Measurements from ENCODE around the gene RCSD1.

The RCSD1 gene

DNA sequence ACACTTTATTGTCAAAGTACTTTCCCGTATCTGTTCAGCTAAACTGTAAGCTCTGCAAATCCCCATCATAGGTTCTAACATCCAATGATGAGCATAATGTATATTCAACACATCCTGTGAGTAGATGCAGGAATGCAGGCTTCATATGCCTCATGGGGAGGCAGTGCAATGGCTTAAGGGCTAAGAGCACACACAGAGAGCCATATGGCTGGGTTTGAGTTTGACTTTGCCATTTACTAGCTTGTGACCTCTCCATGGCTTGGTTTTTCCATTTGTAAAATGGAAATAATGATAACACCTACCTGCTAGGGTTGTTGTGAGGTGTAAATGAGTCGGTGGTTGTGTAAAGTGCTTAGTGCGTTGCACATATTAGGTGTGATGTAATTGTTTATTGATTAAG is 13.4 kb downstream of the RCSD1 start:
- no peak for DNase-seq (ENCODE audit: low read depth, low spot score)

DNA sequence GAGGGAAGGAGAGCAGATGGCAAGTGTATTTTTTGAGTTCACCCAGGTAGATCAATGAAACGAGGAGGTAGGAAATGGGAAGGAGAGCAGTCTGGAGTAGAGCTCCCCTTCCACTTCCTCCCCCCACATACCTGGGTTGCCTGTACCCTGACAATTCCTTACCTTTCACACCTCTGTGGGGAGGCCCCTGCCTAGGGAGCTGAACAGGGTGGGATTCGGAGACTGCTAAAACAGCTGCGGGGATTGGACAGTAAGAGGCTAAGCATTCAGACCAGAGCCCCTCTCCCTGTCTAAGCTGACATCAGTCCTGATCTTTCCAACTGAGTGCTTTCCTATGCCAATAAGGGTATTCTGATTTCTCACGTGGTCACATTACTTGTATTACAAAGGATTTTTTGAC is 14.5 kb downstream of the RCSD1 start:
- no peak for DNase-seq (ENCODE audit: low read depth, low spot score)

DNA sequence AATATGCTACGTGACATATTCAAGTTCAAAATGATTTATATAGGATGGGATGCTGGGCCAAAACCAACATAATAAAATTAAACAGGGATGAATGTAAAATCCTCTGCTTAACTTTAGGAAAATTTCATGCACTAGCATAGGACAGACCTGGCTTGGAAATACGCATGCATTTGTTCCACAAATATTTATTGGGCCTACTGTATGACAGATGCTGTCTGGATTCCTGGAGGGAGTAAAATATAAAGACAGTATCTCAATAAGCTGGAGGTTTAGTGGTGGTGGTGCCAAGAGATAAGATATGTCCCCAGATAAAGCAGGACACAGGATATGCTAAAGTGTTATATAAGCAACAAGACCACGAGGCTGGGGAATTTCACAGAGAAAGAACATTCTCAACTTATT is 15.1 kb downstream of the RCSD1 start:
- no peak for DNase-seq (ENCODE audit: low read depth, low spot score)

DNA sequence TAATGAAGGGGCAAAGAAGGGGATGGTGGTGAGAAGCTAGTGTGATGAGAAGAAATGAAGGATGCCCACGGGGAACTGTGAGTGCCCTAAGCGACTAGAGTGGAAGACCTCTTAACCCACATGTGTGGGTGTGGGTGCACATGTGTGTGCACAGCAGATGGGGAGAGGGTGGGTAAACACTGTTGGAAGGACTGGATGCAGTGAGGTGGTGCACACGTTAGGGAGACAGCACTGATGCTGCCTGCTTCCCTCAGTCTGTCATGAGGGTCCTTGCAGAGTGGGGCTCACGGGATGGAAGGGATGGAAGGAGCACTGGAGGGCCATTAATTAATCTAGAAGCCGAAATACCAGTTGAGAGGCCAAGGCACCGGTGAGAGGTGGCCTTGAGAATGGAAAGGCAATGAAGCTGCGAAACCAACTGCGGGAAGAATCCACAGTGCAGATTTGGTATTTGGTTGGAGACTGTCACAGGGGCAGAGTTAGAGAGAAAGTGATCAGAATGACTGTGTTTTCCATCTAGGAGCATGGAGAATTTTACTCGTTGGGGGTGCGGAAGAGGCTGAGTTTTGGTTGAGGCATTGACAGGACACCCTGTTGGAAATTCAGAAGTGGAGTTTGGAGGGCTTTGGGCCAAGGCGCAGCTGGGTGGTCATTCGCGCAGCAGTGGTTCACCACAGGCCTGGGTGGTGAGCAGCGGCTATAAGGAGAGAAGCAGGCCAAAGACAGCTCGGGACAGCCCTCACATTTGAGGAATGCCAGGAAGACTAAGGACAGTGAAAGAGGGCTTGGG is 15.8 kb downstream of the RCSD1 start:
- no peak for DNase-seq (ENCODE audit: low read depth, low spot score)

DNA sequence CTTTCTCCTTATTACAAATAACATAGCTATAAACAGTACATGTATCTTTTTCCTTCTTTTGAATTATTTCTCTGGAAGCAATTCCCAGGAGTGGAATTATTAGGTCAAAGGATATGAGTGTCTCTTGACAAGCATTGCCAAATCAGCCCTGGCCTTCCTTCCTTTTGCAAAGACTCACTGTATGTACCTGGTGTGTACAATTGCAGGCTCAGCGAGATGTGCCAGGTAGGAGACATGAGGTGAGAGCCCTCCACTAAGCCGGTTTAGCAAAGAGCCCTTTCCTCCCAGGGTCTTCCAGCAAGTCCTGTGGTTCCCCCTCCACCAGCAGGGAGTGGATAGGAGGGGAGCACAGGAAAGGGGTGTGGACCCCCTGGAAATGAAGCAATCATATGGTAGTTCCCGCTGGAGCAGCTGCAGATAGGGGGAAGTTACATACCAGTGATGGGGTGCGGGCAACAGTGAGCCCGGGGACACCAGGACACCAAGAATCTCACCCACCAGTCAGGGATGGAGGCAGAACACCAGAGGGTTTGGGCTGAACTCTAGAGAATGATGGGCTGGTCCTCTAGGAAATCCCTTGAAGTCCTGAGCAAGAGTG is 18.3 kb downstream of the RCSD1 start:
- DNase-seq (ENCODE audit: low read depth, low spot score): no peak

DNA sequence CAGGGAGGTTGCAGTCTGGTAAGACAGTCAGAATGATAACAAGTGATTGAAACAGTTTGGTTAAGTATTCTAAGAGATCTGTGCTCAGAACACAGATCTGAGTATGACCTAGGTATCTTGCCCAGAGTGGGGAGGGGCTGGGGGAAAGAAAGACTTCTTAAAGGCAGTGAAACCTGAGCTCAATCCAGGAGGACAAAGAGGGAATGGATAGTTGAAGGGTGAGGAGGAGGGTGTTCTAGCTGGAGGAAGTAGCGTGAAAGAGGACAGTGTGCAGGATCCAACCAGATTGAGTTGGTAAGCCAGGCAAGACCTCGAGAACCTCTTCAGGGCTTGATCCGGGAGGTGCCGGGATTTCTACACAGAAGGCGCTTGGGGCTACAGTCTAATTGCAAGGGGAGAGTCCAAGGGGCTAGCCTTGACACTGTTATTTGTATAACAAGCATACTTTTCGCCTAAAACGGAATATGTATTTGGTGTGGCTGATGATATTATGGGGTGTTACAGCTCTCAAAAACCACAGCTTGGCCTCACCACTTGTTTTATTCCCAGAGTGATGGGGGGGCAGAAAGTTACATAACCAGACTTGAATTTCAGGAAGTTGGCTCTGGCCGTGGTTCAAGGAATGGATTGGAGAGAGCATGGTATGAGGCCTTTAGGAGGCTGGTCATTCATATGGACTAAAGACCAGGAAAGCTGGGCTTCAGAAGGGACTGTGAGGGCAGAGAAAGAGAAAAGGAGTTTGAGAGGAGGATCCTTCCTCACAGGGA is 19.1 kb downstream of the RCSD1 start:
- DNase-seq (ENCODE audit: low read depth, low spot score): no peak

DNA sequence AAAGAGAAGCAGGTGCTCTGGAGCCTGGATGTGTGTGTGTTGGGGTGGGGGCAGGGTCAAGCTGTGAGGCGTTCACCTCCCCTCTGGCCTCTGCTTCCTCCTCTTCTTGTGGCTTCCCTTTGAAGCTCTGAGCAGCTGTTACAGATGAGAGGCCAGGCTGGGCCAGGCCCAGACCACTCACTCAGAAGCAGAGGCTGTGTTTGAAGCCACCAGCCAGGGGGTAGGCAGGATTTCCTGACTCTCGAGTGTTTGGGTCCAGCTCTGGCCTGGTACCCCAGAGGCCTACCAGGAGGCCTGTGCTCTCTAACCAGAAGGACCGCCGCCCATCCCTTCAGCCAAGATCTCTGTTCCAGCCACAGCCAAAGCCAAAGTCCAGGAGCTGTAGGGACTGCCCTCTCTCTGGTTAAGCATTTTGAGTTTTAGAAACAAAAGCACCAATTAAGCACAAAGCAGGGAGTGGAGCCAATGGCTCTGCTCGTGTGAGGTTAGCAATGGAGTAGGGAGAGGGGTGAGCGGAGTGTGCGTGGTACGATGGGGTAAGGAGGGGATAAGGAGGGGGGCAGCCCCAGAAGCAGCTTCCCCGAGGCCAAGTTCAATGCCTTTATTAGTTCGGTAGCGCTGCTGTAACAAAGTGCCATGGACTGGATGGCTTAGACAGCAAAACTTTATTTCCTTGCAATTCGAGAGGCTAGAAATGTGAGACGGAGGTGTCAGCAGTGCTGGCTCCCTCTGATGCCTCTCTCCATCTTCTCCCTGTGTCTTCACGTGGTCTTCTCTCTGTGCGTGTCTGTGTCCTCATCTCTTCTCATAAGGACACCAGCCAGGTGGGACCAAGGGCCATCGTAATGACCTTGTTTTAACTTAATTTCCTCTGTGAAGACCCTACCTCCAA is 20.5 kb downstream of the RCSD1 start:
- DNase-seq (ENCODE audit: low read depth, low spot score): no peak

DNA sequence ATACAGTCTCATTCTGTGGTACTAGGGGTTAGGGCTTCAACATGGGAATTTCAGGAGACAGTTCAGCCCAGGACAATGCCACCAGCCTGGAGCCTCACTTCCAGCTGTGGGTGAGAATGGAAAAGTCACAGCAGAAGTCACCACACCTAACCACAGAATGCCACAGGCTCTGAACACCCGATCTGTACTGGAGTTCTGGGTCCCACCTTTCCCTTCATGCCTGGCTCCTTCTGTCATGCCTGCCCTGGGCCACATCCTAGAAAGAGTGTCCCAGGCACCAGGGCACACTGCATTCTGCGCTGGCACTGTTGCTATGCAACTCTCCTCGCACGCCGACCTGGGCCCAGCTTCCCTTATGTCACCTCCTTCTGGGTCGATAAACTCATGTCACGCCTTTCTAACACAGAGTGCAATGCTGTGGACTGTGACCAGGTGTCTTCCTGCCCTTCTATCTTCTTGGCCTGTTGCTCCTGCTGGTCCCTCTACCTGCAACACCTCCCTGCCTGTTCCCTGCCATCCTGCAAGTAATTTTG is 21.2 kb downstream of the RCSD1 start:
- DNase-seq (ENCODE audit: low read depth, low spot score): no peak

DNA sequence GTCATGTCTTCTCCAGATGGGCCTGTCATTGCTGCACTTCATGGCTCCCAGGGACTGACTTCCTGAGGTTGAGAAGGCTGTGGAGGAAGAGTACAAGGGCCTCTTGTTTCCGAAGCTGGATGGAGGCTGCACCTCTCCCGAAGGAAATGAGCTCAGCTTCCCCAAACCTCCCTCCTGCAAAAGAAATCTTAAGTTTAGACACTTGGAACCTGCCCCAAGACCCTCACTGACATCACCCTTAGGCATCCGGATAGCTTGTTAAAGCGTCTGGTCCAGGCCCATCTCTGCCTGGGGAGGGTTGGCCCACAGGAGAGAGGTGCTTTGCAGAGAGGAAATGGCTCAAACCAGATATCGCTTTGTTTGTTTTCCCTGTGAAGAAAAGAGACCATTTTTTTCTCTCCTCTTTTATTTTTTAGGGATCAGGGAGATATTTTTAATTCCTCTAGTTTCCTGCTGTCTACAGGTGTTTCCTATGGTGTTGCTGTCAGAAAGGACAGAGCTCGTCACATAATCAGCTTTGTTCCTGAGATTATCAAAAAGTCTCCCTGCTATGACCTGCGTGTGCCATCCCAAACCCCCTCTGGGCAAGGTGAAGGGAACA is 25.0 kb downstream of the RCSD1 start:
- DNase-seq (ENCODE audit: low read depth, low spot score): no peak

DNA sequence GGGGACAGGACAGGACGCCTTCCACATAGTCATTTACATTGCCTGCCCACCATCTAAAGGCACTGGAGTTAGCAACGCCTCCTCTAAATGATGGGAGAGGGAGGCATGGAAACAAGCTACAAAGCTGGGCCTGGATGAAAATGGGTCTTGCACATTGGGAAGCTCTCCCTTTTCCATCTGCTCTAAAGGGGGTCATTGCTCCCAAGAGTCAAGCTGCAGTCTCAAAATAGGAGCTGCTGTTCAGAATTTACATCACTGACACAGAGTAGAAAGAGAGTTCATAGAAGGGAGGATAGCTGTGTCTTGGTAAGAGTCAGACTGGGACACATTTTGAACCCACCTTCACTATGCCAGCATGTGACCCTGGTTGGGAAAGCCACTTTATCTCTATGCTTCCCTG is 26.6 kb downstream of the RCSD1 start:
- no peak for DNase-seq (ENCODE audit: low read depth, low spot score)

DNA sequence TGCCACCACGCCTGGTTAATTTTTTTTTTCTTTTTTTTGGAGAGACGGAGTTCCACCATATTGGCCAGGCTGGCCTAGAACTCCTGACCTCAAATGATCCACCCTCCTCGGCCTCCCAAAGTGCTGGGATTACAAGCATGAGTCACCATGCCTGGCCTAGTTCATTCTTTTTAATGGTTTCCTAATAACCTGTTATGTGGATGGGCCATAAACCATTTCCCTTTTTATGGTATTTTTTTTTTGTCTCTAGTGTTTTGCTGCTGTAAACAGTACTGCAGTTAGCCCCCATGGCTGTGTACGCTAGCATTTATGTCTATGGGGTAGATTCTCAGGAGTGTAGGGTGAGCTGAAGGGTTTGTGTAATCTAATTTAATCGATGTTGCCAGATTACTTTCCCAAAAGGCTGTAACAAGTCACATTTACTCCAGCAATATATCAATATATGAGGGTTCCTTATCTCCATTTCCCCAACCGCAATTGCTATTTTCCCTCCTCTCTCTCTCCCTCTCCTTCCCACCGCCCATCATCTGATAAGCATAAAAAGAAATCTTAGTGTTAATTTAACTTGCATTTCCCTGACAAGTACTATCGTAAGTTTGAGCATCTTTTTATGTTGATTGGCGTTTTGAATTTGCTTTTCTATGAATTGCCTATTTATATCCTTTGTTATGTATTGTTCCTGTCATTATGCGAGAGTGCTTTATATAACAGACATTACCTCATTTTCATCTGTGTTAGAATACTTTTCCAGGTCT is 28.7 kb downstream of the RCSD1 start:
- DNase-seq (ENCODE audit: low read depth, low spot score): no peak

DNA sequence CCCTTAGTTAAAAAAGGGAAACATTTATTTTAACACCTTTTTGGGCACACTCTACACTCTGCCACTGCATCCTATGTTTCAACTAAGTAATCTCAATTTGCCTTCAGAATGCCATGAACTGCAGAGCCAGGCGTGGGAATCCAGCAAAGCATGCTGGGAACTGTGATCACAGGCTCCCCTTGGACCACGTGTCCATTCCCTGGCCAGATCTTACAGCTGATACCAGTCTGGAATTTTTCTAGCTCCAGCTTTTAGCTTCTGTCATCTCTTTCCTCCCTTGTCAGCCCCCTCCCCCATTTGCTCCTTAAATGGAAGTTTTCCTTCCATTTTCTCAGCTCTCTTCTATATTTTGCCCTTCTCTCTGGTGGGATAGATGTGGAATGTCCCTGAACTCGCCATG is 29.4 kb downstream of the RCSD1 start:
- no peak for DNase-seq (ENCODE audit: low read depth, low spot score)

DNA sequence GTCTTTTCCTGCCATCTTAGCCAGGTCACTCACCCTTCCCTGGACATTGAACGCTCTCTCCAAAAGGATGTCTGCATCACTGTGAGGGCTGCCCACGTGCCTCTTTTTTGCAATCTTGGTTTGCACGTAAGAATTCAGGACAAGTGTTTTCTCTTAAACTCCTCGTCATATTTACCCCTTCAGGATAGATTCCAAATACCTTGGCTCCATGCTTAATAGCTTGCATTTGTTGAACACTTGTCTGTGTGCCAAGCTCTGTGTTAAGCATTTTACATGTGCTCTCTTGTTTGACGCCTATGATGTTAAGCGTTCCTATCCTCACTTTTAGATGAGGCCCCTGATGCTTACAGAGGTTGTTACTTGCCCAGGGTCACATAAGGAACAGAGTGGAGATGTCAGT is 29.8 kb downstream of the RCSD1 start:
- DNase-seq (ENCODE audit: low read depth, low spot score): no peak

DNA sequence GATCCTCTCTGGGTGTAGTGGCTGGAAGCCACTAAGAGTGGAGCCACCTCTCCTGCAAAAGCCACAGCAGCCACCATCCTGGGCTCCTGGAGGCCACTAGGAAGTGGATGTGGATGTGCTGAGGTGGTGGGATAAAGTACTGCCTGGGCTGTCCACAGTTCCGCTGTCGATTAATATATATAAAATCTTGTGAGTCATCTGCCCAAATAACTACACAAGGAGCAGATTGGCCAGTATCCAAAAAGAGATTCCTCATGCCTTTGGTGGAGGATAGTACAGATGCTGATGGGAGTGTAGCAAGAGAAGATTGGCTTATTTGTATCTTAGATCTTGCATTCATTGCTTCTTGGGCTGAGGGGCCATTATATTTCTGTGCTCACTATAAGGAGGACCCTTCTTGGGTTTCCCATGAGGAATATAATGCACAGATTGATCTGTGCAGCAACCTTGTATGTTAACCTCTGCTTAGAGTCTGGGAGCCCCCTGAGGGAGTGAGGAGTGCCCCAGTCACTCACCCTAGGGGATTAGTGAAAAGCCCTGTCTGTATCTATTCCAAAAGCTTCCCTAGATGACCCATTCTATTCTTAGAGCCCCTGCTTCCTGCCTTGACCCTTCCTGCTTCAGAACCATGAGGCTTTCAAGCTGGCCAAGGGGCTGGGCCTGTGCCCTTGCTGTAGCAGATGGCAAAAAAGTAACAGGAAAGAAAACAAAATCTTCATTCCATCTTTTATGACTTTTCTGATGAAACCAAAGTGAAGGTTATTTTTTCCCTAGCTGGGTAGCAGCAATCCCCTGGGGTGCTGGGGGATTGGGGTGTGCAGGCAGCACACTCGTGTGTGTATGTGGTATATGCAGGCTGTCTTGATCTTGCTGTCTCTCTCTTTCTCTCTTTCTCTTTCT is 31.7 kb downstream of the RCSD1 start:
- peak; percentile 66 for DNase-seq (ENCODE audit: low read depth, low spot score)

DNA sequence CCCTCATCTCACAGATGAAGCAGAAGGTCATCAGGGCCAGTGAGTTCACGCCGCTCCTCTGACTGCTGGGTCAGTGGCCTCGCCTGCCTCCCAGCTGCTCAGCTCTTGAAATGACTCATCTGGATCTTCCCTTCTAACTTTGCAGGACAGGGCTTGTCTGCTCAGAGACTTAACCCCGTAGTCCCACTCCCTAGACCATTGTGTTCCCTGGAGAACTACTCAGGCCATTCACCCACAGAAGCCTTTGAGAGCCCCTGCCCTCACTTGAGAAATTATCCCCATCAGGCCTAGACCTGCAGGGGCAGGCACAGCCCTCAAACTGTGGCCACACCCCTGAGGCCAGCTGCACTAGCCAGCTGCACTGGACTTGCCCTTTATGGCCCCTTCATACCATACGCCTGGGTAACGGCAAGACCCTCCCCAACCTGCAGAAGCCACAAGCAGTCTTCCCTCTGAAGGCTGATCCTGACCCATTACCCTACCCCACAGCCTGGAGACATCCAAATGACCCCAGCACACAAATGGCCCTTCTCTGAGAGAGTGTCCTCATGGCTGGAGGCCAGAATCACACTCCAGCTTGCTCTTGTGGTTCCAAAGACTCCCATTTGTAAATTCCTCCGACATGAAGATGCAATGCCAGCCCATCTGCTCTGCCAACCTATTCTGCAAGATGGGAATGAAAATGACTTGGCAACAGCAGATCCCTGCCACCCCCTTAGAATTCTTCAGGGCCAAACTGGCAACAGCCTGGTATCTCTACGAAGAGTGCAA is 33.2 kb downstream of the RCSD1 start:
- no peak for DNase-seq (ENCODE audit: low read depth, low spot score)

DNA sequence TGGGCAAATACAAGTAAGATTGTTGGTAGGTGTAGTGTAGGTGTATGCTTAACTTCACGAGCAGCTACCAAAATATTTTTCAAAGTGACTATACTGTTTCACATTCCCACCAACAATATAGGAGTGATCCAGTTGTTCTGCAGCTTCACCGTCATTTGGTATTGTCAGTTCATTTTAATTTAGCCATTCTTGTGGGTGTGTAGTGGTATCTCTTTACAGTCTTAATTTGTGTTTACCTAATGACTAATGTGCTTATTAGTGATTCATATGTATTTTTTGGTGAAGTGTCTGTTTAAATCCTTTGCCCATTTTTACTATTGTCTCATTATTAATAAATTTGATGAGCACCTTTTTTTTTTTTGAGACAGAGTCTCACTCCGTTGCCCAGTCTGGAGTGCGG is 35.4 kb downstream of the RCSD1 start:
- DNase-seq (ENCODE audit: low read depth, low spot score): no peak

DNA sequence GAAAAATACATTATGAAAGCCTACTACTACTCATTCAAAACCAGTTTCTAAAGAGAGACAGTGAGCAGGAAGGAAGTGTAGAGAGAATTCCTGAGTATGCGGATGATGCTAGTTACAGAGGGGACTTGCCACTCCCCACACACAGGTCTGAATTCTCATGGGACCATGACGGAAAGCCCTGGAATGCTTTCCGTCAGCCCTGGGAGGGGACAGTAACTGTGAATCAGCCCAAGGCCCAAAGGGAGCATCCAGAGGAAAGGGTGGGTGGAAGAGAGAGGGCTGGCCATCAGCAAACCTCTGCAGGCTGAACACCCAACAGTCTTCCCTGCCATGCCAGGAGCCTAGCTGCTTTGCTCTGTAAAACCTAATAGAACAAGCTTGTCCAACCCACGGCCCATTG is 36.4 kb downstream of the RCSD1 start:
- no peak for DNase-seq (ENCODE audit: low read depth, low spot score)

DNA sequence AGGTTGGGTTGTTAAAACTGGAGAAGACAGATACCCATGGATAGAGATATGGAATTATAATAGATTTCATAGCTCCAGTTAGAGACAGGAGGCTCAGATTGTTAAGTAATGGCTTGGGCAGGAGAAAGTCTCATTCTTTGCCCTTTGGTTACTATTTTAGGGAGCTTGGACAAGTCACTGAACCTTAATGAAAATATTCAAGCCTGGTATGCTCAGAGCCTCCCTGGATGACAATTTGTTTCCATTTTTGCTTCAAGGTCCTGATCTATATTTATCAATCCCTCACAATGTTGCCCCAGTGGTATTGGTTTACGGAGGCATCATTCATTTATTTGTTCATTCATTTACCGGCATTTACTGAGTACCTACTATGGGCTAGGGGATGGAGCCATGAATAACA is 37.5 kb downstream of the RCSD1 start:
- DNase-seq (ENCODE audit: low read depth, low spot score): no peak

DNA sequence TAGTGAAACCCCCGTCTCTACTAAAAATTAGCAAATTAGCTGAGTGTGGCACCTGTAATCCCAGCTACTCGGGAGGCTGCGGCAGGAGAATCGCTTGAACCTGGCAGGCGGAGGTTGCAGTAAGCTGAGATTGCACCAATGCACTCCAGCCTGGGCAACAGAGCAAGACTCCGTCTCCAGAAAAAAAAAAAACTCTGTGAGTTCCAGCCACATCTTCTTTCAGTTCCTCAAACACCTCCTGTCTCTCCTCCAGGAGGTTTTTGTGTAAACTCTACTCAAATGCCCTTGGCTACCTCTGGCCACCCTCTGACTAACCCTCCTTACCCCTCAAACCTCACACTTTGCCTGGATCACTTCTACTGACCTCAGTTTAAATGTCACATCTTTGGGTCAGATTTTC is 38.1 kb downstream of the RCSD1 start:
- no peak for DNase-seq (ENCODE audit: low read depth, low spot score)

Data from smooth muscle cell of the brain vasculature (primary cell).